ENCODE results near the gene SLC20A1.
"Not testable (repeated sequence)": the region's sequence is repeated elsewhere in the genome, so short reads cannot be mapped to it uniquely, and the experiment has no call there.

The SLC20A1 gene

GRCh38 chr2:112645310-112646101 is at the start of gene SLC20A1:
Gene SLC20A1 (plus strand): TSS chr2:112645939. CDS start chr2:112646829, 890 bp downstream.
- DNase-seq, result peak; percentile 99

- DNase-seq, result no peak
Measured at GRCh38 chr2:112597537-112598322, 48.0 kb upstream of the SLC20A1 start.

GRCh38 chr2:112600634-112601033 is 45.1 kb upstream of the SLC20A1 start:
- DNase-seq, result no peak

- no peak for DNase-seq
Measured at GRCh38 chr2:112601754-112602153, 44.0 kb upstream of the SLC20A1 start.

GRCh38 chr2:112602917-112603316 is 42.8 kb upstream of the SLC20A1 start:
- no peak for DNase-seq

GRCh38 chr2:112603731-112604130 is 42.0 kb upstream of the SLC20A1 start:
- no peak for DNase-seq

GRCh38 chr2:112604952-112605351 is 40.8 kb upstream of the SLC20A1 start:
- no peak for DNase-seq

- DNase-seq, result no peak
Measured at GRCh38 chr2:112605926-112606325, 39.8 kb upstream of the SLC20A1 start.

GRCh38 chr2:112606547-112606946 is 39.2 kb upstream of the SLC20A1 start:
- DNase-seq, result no peak

GRCh38 chr2:112607680-112608438 is 37.9 kb upstream of the SLC20A1 start:
- DNase-seq, result no peak

- DNase-seq, result not testable (repeated sequence)
Measured at GRCh38 chr2:112609320-112609719, 36.4 kb upstream of the SLC20A1 start.

GRCh38 chr2:112612283-112612682 is 33.5 kb upstream of the SLC20A1 start:
- not testable (repeated sequence) for DNase-seq

- peak; percentile 38 for DNase-seq
Measured at GRCh38 chr2:112614201-112614840, 31.4 kb upstream of the SLC20A1 start.

GRCh38 chr2:112615051-112615450 is 30.7 kb upstream of the SLC20A1 start:
- no peak for DNase-seq

- not testable (repeated sequence) for DNase-seq
Measured at GRCh38 chr2:112615798-112616197, 29.9 kb upstream of the SLC20A1 start.

GRCh38 chr2:112618383-112618782 is 27.4 kb upstream of the SLC20A1 start:
- DNase-seq, result no peak

GRCh38 chr2:112621790-112622527 is 23.8 kb upstream of the SLC20A1 start:
- no peak for DNase-seq

- no peak for DNase-seq
Measured at GRCh38 chr2:112622528-112622849, 23.2 kb upstream of the SLC20A1 start.

- DNase-seq, result no peak
Measured at GRCh38 chr2:112623913-112624777, 21.6 kb upstream of the SLC20A1 start.

GRCh38 chr2:112625474-112626114 is 20.1 kb upstream of the SLC20A1 start:
- DNase-seq, result no peak

GRCh38 chr2:112626604-112627059 is 19.1 kb upstream of the SLC20A1 start:
- DNase-seq, result peak; percentile 56
